Hippocampal formation (tissue), 2 donors: ENCODE data around the gene HECTD4.

Experiments
- DNase-seq, 2 donors: peaks; one replicate each; lab custom pipeline; 2025; lab: John Stamatoyannopoulos, UW

HECTD4 gene

GRCh38 chr12:112321245-112321644 lies 61.0 kb downstream of the HECTD4 start:
- DNase-seq, result no peak

- no peak for DNase-seq
Measured at GRCh38 chr12:112319395-112319794, 62.8 kb downstream of the HECTD4 start.

DNA sequence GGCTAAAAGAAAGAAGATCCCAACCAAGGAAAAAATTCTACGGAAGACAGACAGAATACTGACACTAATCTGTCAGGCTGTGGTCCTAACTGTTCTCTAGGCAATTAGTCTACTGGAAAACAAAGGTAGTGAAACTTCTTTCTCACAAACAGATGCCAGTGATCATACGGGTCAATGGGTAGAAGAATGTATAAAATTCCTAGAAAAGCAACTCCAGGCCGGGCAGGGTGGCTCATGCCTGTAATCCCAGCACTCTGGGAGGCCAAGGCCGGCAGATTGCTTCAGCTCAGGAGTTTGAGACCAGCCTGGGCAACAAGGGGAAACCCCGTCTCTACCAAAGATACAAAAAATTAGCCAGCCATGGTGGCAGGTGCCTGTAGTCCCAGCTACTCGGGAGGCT lies 64.8 kb downstream of the HECTD4 start:
- DNase-seq, result no peak

- DNase-seq, result no peak
Measured at GRCh38 chr12:112314981-112315380, 67.2 kb downstream of the HECTD4 start.

DNA sequence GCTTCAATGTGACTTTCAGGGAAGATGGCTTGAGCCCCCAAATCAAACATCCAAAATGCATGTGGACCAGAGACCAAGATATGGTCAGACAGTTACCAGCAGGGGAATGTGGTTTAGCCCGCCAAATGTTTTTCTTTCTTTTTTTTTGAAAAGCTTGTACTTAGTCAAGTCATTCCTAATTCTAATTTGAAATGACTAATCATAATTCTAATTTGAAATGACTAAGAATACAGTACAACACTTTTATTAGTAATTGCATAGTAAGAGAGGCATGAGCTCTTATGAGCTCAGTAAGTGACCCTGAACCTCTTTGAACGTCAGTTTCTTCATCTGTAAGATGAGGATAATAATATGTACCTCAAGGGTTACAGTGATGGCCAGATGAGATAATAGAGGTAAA lies 72.4 kb downstream of the HECTD4 start:
- no peak for DNase-seq

- DNase-seq, result no peak
Measured at GRCh38 chr12:112308652-112309051, 73.6 kb downstream of the HECTD4 start.

- DNase-seq, result no peak
Measured at GRCh38 chr12:112308161-112308560, 74.1 kb downstream of the HECTD4 start.

GRCh38 chr12:112307317-112308011 lies 74.8 kb downstream of the HECTD4 start:
- DNase-seq, result no peak

DNA sequence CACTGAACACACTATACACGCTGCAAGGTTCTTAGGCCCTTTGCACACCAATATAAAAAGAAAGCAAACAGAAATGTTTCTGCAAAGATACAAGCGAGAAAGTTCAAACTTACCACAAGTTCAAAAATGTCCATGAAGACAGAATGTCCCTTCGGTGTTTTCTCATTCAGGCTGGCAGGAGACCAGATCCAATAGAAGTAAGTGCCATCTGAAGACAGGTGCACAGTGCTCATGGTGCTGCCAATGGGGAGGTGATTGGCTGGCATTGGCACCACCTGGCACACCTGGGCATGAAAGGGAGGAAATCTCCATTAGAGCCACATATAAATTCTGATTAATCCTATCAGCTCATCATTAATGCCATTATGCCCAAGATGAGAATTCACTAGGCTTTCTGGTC lies 76.3 kb downstream of the HECTD4 start:
- no peak for DNase-seq

GRCh38 chr12:112304436-112304835 lies 77.8 kb downstream of the HECTD4 start:
- DNase-seq, result no peak

DNA sequence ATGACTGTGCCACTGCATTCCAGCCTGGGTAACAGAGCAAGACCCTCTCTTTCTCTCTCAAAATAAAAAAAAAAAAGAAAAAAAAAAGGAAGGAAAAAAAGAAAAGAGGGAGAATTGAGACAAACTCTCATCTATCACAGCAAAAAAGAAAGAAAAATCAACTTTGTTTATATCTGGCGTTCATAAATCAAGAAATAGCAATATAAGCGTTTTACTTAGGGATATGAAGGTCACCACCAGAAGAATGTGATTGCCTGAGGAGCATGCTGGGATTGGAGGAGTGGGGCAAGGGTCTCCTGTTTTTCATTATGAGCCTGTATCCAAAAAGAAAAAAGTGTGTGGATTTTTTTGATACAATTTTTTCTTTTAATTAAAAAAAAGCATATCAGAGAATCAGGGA lies 78.4 kb downstream of the HECTD4 start:
- DNase-seq, result no peak

GRCh38 chr12:112303004-112303403 lies 79.2 kb downstream of the HECTD4 start:
- DNase-seq, result no peak

GRCh38 chr12:112299704-112300103 lies 82.5 kb downstream of the HECTD4 start:
- no peak for DNase-seq

GRCh38 chr12:112297188-112297587 lies 85.0 kb downstream of the HECTD4 start:
- no peak for DNase-seq

DNA sequence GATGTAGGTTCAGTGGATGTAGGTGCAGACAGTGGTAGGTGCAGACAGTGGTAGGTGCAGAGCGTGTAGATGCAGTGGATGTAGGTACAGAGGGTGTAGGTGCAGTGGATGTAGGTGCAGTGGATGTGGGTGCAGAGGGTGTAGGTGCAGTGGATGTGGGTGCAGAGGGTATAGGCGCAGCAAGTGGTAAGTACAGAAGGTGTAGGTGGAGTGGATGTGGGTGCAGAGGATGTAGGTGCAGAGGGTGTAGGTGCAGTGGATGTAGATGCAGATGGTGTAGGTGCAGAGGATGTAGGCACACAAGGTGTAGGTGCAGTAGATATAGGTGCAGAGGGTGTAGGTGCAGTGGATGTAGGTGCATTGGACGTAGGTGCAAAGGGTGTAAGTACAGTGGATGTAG lies 86.0 kb downstream of the HECTD4 start:
- DNase-seq, result no peak

DNA sequence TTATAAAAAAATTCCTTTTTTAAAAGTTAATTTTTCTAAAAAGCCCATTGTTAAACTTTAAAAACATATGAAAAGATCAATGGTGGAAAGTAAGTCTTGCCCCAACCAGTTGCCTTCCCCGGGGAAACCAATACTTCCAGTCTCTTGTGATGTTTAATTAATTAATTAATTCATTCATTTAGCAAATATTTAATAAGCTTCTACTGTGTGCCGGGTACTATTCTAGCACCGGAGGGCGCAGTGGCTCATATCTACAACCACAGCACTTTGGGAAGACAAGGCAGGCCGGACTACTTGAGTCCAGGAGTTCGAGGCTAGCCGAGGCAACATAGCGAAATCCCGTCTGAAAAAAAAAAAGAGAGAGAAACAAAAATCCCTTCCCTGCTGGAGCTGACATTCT lies 87.4 kb downstream of the HECTD4 start:
- DNase-seq, result no peak

- DNase-seq, result no peak
Measured at GRCh38 chr12:112288638-112289037, 93.6 kb downstream of the HECTD4 start.

DNA sequence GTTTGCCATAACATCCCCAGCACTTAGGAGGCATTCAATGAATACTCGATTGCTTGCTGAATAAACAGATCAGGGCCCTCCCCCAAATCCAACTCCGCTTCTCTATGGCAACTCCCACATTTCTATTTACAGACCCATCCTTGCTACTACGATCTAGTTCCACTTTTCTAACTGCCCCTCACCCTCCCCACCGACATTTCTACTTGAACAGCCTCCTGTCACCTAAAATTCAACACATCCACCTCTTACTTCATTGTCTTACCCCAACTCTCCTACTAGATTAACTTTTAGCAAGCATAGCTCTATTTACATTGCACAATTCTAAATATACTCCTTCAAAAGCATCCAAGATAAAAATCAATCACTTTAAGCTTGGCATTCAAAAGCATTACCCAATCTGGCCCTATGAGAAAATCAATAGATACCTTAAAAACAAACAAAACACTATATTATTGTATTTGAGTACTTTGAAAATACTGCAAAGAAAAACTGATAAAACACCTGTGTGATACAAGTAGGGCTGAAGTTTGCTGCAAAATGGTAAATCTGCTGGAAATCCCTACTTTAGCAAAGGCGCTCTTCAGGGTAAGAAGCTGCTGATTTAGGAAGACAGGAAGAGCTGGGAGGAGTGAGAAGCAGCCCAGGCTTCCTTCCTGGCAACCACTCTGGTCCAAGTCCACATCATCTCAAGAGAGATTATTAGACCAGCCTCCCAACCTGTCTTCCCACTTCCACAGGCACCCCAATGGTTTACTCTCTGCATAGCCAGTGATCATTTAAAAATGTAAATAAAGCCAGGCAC lies 96.4 kb downstream of the HECTD4 start:
- no peak for DNase-seq

- DNase-seq, result no peak
Measured at GRCh38 chr12:112283546-112283945, 98.7 kb downstream of the HECTD4 start.

GRCh38 chr12:112282920-112283319 lies 99.3 kb downstream of the HECTD4 start:
- no peak for DNase-seq

DNA sequence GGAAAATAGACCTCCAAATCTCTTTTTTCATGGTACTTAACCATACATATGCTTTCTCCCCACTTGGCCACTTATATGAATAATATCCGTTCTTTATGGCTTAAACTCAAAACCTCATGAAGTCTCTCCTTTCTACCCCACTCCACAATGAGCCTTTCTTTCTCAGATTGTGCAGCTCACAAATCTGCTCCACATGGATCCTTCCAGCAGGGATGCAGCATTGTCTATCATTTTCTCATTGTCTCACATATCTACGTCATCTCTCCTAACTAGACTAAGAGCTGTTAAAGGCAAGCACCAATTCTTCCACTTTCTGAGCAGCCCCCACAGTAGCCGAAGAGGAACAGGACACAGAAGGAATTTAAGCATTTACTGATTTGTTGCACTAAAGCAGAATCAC lies 106.4 kb downstream of the HECTD4 start:
- DNase-seq, result no peak

DNA sequence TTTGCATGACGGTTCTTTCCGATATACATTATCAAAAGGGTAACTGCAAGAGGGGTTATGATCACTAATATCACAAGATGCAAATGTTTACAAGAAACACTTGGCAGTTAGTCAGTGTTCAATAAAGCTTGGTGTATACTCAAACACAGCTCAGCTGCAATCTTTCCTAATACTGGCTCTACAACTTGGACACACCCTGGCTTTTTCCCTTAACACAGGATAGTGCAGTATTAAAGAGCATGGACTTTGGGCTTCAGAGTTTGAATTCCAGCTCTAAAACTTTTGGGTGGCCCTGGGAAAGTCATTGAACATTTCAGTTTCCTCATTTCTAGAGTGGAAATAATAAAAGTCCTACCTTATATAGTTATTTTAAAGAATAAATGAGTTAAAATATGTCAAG lies 107.0 kb downstream of the HECTD4 start:
- DNase-seq, result no peak

- DNase-seq, result no peak
Measured at GRCh38 chr12:112270673-112271072, 111.6 kb downstream of the HECTD4 start.

DNA sequence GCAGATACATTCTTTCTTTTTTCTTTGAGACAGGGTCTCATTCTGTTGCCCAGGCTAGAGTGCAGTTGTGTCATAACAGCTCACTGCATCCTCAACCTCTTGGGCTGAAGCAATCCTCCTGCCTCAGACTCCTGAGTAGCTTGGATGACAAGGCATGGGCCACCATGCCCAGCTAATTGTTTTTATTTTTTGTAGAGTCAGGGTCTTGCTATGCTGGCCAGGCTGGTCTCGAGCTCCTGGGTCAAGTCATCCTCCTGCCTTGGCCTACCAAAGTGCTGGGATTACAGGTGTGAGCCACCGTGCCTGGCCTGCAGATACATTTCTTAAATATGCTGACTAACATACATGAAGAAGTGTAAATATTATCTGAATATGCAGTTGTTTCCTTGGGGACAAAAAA lies 115.8 kb downstream of the HECTD4 start:
- no peak for DNase-seq
